Upper lobe of right lung (tissue), 1 donor: ENCODE results near the gene PAQR6. TPM values are rescaled to one million over a fixed set of nuclear protein-coding genes. Genes with fewer than 3 reads are reported as not detected.

Source experiments
- ATAC-seq: fragments of 200-7000 bp; cut with Tn5 transposase; one replicate; pipeline ENCODE4 v1.9.1; 2020; ENCODE audit warnings: mild to moderate bottlenecking, moderate library complexity
- DNase-seq: peaks from one replicate; pipeline ENCODE4 v3.0.0-alpha.2; 2020
- H3K27ac ChIP-seq: fragments of 200-600 bp; one replicate; pipeline ENCODE4 v1.8.0; 2022
- H3K27me3 ChIP-seq: fragments of 200-600 bp; one replicate; pipeline ENCODE4 v1.8.0; 2022; ENCODE audit warnings: mild to moderate bottlenecking
- H3K36me3 ChIP-seq: fragments of 200-600 bp; one replicate; pipeline ENCODE4 v1.8.0; 2022
- H3K4me1 ChIP-seq: fragments of 200-600 bp; one replicate; pipeline ENCODE4 v1.8.0; 2022
- H3K4me3 ChIP-seq: fragments of 200-600 bp; one replicate; pipeline ENCODE4 v1.8.0; 2022; ENCODE audit warnings: mild to moderate bottlenecking
- H3K9me3 ChIP-seq: fragments of 200-600 bp; one replicate; pipeline ENCODE4 v1.8.0; 2022
- CTCF ChIP-seq: fragments of 200-600 bp; IDR thresholded peaks from one replicate; pipeline ENCODE4 v1.8.0; 2022; ENCODE audit warnings: antibody characterized with exemption
- intact Hi-C: fragments of 100-400 bp; cut with DNase I; formaldehyde crosslinking; loops from one replicate; pipeline ENCODE4 v1.11.0; 2022
- long read RNA-seq: library from polyadenylated mRNA; unstranded; transcript quantifications from one replicate; pipeline ENCODE4 v2.0.0, GENCODE V29; 2021
- total RNA-seq: library from RNA; stranded (reverse); fragmentation: NEBNext Ultra II Directional; extraction: Animal tissue kit (Norgen Biotek cat#: 25700); gene quantifications from one replicate; pipeline ENCODE4 v1.2.1, GENCODE V29; 2021
- donor health status: DM: no; HTN: yes; CAD: no; lungs with severe emphysema.

Gene PAQR6
- total RNA-seq, result 1.9 TPM
- long read RNA-seq, partial matches to known transcripts, result 4 of 7 reads
- long read RNA-seq, other reads (novel, unspliced or antisense), result 2 of 7 reads

GRCh38 chr1:156247460-156248322, at the start of gene PAQR6:
PAQR6 (minus strand) TSS chr1:156248056; CDS start chr1:156246731, 1,325 bp downstream.
- no peak within 1 kb of the TSS for H3K4me3 ChIP-seq
- DNase-seq (no peak), ATAC-seq (peak; percentile 8)
- no peak within 1 kb of the TSS for H3K27ac ChIP-seq
- intact Hi-C loops, result no loop called here
- H3K4me1 ChIP-seq, result peaks cover 21% of the 10 kb centered on the region
- TF ChIP-seq CTCF, result no peak
- peaks cover 10% of the 10 kb centered on the region for H3K27me3 ChIP-seq
- H3K9me3 ChIP-seq, result no peaks in the 10 kb centered on the region
- peaks cover 36% of the 10 kb centered on the region for H3K36me3 ChIP-seq

- intact Hi-C loops, result no loop called here
- H3K4me1 ChIP-seq, result peaks cover 17% of the 10 kb centered on the region
- H3K36me3 ChIP-seq, result no peaks in the 10 kb centered on the region
- no peak for TF ChIP-seq CTCF
- H3K4me3 ChIP-seq, result peak within 1 kb of the TSS; percentile 84
- H3K27ac ChIP-seq, result peak within 1 kb of the TSS; percentile 79
- ATAC-seq (peak; percentile 69), DNase-seq (peak; percentile 82)
- no peaks in the 10 kb centered on the region for H3K9me3 ChIP-seq
- H3K27me3 ChIP-seq, result no peaks in the 10 kb centered on the region
Observed at GRCh38 chr1:156295391-156295947, 47.6 kb upstream of the PAQR6 start, which contains the start of gene GLMP. GLMP (minus strand) TSS chr1:156295679; CDS start chr1:156295645, 34 bp downstream.

- no peaks in the 10 kb centered on the region for H3K27me3 ChIP-seq
- intact Hi-C loops, result no loop called here
- H3K4me1 ChIP-seq, result peaks cover 17% of the 10 kb centered on the region
- H3K27ac ChIP-seq, result no peak overlapping the region
- no peaks in the 10 kb centered on the region for H3K36me3 ChIP-seq
- no peak for TF ChIP-seq CTCF
- ATAC-seq (no peak), DNase-seq (no peak)
- no peaks in the 10 kb centered on the region for H3K9me3 ChIP-seq
- H3K4me3 ChIP-seq, result no peak overlapping the region
Observed at GRCh38 chr1:156293895-156294294, 46.0 kb upstream of the PAQR6 start.

- H3K9me3 ChIP-seq, result no peaks in the 10 kb centered on the region
- H3K4me3 ChIP-seq, result no peak overlapping the region
- H3K4me1 ChIP-seq, result peaks cover 17% of the 10 kb centered on the region
- DNase-seq (no peak), ATAC-seq (no peak)
- H3K27me3 ChIP-seq, result no peaks in the 10 kb centered on the region
- no peak for TF ChIP-seq CTCF
- intact Hi-C loops, result no loop called here
- no peaks in the 10 kb centered on the region for H3K36me3 ChIP-seq
- H3K27ac ChIP-seq, result no peak overlapping the region
Observed at GRCh38 chr1:156293098-156293434, 45.2 kb upstream of the PAQR6 start.

- no peaks in the 10 kb centered on the region for H3K27me3 ChIP-seq
- H3K4me3 ChIP-seq, result peak overlapping the region; percentile 46
- ATAC-seq (peak; percentile 94), DNase-seq (peak; percentile 93)
- no peak for TF ChIP-seq CTCF
- peaks cover 17% of the 10 kb centered on the region for H3K4me1 ChIP-seq
- peak overlapping the region; percentile 28 for H3K27ac ChIP-seq
- no peaks in the 10 kb centered on the region for H3K9me3 ChIP-seq
- H3K36me3 ChIP-seq, result no peaks in the 10 kb centered on the region
- intact Hi-C loops, result no loop called here
Observed at GRCh38 chr1:156291226-156292061, 43.6 kb upstream of the PAQR6 start.
